ENCODE measurements around the gene NIFK. TPM values are rescaled to one million over a fixed set of nuclear protein-coding genes. Genes with fewer than 3 reads are reported as not detected.

NIFK gene
- total and polyA plus RNA-seq, 10 donors, result 28.4 to 74.7 (median 44.9) TPM

DNA sequence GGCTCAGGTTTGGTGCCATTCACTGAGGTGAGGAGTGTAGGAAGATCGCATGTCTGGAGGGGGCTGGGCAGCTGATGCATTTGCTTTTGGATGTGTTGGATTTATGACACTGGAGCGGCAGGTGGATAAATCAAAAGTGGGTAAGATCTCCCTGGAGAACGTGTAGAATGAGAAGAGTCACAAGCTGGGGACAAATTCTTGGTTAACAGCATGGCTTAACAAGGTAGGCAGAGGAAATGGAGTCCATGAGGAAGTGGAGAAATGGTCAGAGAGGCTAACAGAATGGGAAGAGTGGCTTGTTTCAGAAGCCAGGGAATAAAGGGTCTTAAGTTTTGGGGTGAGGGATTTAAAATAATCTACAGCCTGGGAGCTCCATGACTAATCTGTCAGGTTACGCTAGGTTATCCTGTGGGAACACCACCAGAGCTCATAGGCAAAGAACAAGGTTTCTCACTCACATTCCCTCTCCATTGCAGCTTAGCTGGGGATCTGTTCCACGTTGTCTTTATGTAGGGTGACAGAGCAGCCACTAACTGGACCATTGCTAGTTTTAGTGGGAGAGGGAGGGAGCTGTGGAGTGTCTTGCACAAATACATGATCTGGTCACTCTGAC is 31.6 kb upstream of the NIFK start:
- H3K4me1 ChIP-seq, result no peaks in the 10 kb centered on the region
- H3K36me3 ChIP-seq, result peaks cover 0 to 73% (median 56%) of the 10 kb centered on the region in 6 donors
- no peak for DNase-seq
- WGBS, 5 donors, result 77 to 92% (median 86%) methylated on average over 5 of the region's 5 CpGs
- intact Hi-C loops (cut with DNase I; ENCODE audit: low total_unique reads), result no loop called here
- no peak overlapping the region for H3K27ac ChIP-seq
- TF ChIP-seq, protein P1, sequence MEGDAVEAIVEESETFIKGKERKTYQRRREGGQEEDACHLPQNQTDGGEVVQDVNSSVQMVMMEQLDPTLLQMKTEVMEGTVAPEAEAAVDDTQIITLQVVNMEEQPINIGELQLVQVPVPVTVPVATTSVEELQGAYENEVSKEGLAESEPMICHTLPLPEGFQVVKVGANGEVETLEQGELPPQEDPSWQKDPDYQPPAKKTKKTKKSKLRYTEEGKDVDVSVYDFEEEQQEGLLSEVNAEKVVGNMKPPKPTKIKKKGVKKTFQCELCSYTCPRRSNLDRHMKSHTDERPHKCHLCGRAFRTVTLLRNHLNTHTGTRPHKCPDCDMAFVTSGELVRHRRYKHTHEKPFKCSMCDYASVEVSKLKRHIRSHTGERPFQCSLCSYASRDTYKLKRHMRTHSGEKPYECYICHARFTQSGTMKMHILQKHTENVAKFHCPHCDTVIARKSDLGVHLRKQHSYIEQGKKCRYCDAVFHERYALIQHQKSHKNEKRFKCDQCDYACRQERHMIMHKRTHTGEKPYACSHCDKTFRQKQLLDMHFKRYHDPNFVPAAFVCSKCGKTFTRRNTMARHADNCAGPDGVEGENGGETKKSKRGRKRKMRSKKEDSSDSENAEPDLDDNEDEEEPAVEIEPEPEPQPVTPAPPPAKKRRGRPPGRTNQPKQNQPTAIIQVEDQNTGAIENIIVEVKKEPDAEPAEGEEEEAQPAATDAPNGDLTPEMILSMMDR (IDR thresholded peaks at IDR 0.05 in 8 of 11, conservative IDR thresholded peaks at IDR 0.05 in 3 of 11), result no peak
- TF ChIP-seq POLR2A (IDR thresholded peaks at IDR 0.05), result no peak
- no peak for TF ChIP-seq POLR2AphosphoS5 (IDR thresholded peaks at IDR 0.05)
- H3K4me3 ChIP-seq, result no peak overlapping the region
- H3K9me3 ChIP-seq, result no peaks in the 10 kb centered on the region
- H3K27me3 ChIP-seq (replicated peaks in 1 of 7), result no peaks in the 10 kb centered on the region

- 88 to 98% (median 94%) methylated on average over 1 of the region's 1 CpG for WGBS, 5 donors
- no peak overlapping the region for H3K27ac ChIP-seq
- H3K27me3 ChIP-seq (replicated peaks in 1 of 7), result no peaks in the 10 kb centered on the region
- intact Hi-C loops (cut with DNase I; ENCODE audit: low total_unique reads), result no loop called here
- no peak for DNase-seq
- no peaks in the 10 kb centered on the region for H3K9me3 ChIP-seq
- peaks cover 0 to 90% (median 72%) of the 10 kb centered on the region in 6 donors for H3K36me3 ChIP-seq
- H3K4me1 ChIP-seq, result no peaks in the 10 kb centered on the region
- no peak overlapping the region for H3K4me3 ChIP-seq
- TF ChIP-seq, protein P1 (IDR thresholded peaks at IDR 0.05 in 8 of 11, conservative IDR thresholded peaks at IDR 0.05 in 3 of 11), result no peak
- TF ChIP-seq POLR2A (IDR thresholded peaks at IDR 0.05), result no peak
Measured at GRCh38 chr2:121766624-121767023, 29.9 kb upstream of the NIFK start.

DNA sequence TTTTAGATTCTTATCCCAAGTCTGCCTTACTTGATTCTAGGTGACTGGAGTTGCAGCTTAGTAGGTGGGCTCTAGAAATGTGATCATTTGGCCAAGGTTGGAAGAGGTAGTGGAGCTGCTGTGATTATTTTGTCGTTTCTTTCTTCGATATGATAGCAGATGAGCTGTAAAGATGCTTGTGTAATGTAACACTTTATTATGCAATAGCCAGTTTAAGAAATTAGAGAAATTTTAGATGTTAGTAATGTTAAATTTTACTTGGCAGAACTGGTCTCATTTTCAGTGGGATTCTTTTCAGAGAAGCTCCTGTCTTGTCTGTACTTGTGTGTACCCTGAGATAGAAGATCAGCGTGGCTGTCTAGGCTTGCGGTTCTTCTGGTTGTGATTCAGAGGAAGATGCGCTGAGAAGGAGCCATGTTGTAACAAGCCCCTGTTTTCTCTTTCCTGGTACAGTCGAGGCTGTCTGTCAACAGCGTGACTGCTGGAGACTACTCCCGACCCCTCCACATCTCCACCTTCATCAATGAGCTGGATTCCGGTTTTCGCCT is 28.1 kb upstream of the NIFK start:
- Histone ChIP-seq H3K4me1 (peaks cover 0 to 8% (median 0%) of the 10 kb centered on the region in 6 donors), H3K9me3 (no peaks in the 10 kb centered on the region), H3K4me3 (no peak overlapping the region), H3K27me3 (replicated peaks in 1 of 7) (no peaks in the 10 kb centered on the region), H3K36me3 (peaks cover 0 to 100% (median 89%) of the 10 kb centered on the region in 6 donors), H3K27ac (no peak overlapping the region)
- WGBS, 5 donors, result 78 to 91% (median 85%) methylated on average over 10 of the region's 10 CpGs
- DNase-seq, result no peak
- intact Hi-C loops (cut with DNase I; ENCODE audit: low total_unique reads), result no loop called here
- TF ChIP-seq POLR2AphosphoS5 (IDR thresholded peaks at IDR 0.05) (no peak), POLR2A (IDR thresholded peaks at IDR 0.05) (no peak)
- TF ChIP-seq, protein P1 (IDR thresholded peaks at IDR 0.05 in 8 of 11, conservative IDR thresholded peaks at IDR 0.05 in 3 of 11), result no peak

GRCh38 chr2:121755237-121756111 is 18.8 kb upstream of the NIFK start, which contains the start of gene TSN:
TSS of gene TSN (plus strand) at chr2:121755651. CDS start at chr2:121755780, 129 bp downstream.
- WGBS, 5 donors, result 0 to 1% (median 0%) methylated on average over 56 to 67 of the region's 67 CpGs
- H3K27me3 ChIP-seq (replicated peaks in 1 of 7), result no peaks in the 10 kb centered on the region
- H3K9me3 ChIP-seq, result no peaks in the 10 kb centered on the region
- intact Hi-C loops (cut with DNase I; ENCODE audit: low total_unique reads), result no loop called here
- H3K27ac ChIP-seq, result peak within 1 kb of the TSS; percentile 65 to 90 (median 83)
- H3K4me1 ChIP-seq, result peaks cover 24 to 59% (median 39%) of the 10 kb centered on the region in 6 donors
- DNase-seq, result peak; percentile 100
- peaks cover 0 to 34% (median 23%) of the 10 kb centered on the region in 6 donors for H3K36me3 ChIP-seq
- peak within 1 kb of the TSS; percentile 77 to 100 (median 98) for H3K4me3 ChIP-seq
- TF ChIP-seq POLR2A (IDR thresholded peaks at IDR 0.05) (peak; percentile 42 to 96 (median 49)), POLR2AphosphoS5 (IDR thresholded peaks at IDR 0.05) (peak; percentile 97 to 99 (median 97))
- TF ChIP-seq, protein P1 (IDR thresholded peaks at IDR 0.05 in 8 of 11, conservative IDR thresholded peaks at IDR 0.05 in 3 of 11), result peak in 3 of 11 experiments; percentile 26 to 39 (median 29)

All from spleen (tissue), 11 donors.